Esophagus muscularis mucosa (tissue), 4 donors: ENCODE results near the gene MEX3C. TPM values are rescaled to one million over a fixed set of nuclear protein-coding genes. Genes with fewer than 3 reads are reported as not detected.
A peak's percentile ranks its signal among the peaks of the same experiment; 100 is the strongest.

Experiments
- DNase-seq: peaks from one replicate; pipeline ENCODE4 v3.0.0-alpha.2; 2017; ENCODE audit errors: extremely low spot score
- H3K27ac ChIP-seq, 4 donors: fragments of 200-600 bp; sonication (generic); replicated peaks in 1 of 4; 1 replicate in 3 of 4; 2 replicates in 1 of 4; pipeline ENCODE4 v1.5.1; 2016 to 2019; ENCODE audit warnings: mild to moderate bottlenecking in 1 of 4
- H3K27me3 ChIP-seq, 4 donors: fragments of 200-600 bp; sonication (generic); one replicate each; pipeline versions ENCODE4 v1.5.1 to v1.6.0; 2016 to 2019
- H3K36me3 ChIP-seq, 4 donors: fragments of 200-600 bp; sonication (generic); one replicate each; pipeline ENCODE4 v1.5.1; 2016 to 2019
- H3K4me1 ChIP-seq, 4 donors: fragments of 200-600 bp; sonication (generic); one replicate each; pipeline ENCODE4 v1.5.1; 2016 to 2019
- H3K4me3 ChIP-seq, 4 donors: fragments of 200-600 bp; sonication (generic); 1 replicate in 2 of 4; 2 replicates in 2 of 4; pipeline ENCODE4 v1.5.1; 2016 to 2019; ENCODE audit warnings: mild to moderate bottlenecking in 4 of 4, moderate library complexity in 1 of 4
- H3K9me3 ChIP-seq, 4 donors: fragments of 200-600 bp; sonication (generic); 1 replicate in 3 of 4; 2 replicates in 1 of 4; pipeline ENCODE4 v1.5.1; 2016 to 2019
- CTCF ChIP-seq, 3 experiments: fragments of 200-600 bp in 2 of 3; fragments of 450-650 bp in 1 of 3; sonication (generic) in 2 of 3; IDR thresholded peaks; one replicate each; pipeline ENCODE4 v1.5.1; 2017 to 2019; ENCODE audit warnings: antibody characterized with exemption in 3 of 3, mild to moderate bottlenecking in 2 of 3, moderate library complexity in 1 of 3
- EP300 ChIP-seq: sonication (generic); formaldehyde crosslinking; IDR thresholded peaks from one replicate; pipeline ENCODE4 v1.6.1; 2017; ENCODE audit warnings: antibody characterized with exemption
- POLR2A ChIP-seq: fragments of 450-650 bp; IDR thresholded peaks from one replicate; pipeline ENCODE4 v1.6.1; 2017; ENCODE audit warnings: antibody characterized with exemption, moderate library complexity, mild to moderate bottlenecking, low read depth
- POLR2AphosphoS5 ChIP-seq, 2 donors: sonication (generic); formaldehyde crosslinking; IDR thresholded peaks; one replicate each; pipeline ENCODE4 v1.6.1; 2017; ENCODE audit warnings: antibody characterized with exemption in 2 of 2
- WGBS: methylation state at CpG from one replicate; pipeline ENCODE4 v1.1.5; 2018; 5-methylcytosine and 5-hydroxymethylcytosine counted together
- intact Hi-C: fragments of 100-400 bp; cut with DNase I; formaldehyde crosslinking; loops from one replicate; pipeline ENCODE4 v1.15.1; 2023
- total RNA-seq, 4 donors: library from RNA; depleted of rRNA; stranded (reverse); fragments of >200 nt; gene quantifications; one replicate each; pipeline versions ENCODE4 v1.1.0 to v1.2.1, GENCODE V29; 2016

Gene MEX3C
- 10 to 100 TPM; 22.8 to 38.0 (median 30.3) TPM for total RNA-seq

GRCh38 chr18:51197661-51198424 is at the start of gene MEX3C:
Gene MEX3C, minus strand, starts transcription at chr18:51197681. Its CDS starts 361 bp downstream, at chr18:51197320.
- Histone ChIP-seq H3K27me3 (no peaks in the 10 kb centered on the region), H3K4me1 (peaks cover 21 to 37% (median 34%) of the 10 kb centered on the region in 4 donors), H3K9me3 (no peaks in the 10 kb centered on the region), H3K27ac (peak within 1 kb of the TSS; percentile 97 to 99 (median 98)), H3K36me3 (no peaks in the 10 kb centered on the region), H3K4me3 (peak within 1 kb of the TSS; percentile 69 to 91 (median 78))
- WGBS = 0% methylated on average over 48 of the region's 51 CpGs
- intact Hi-C loops = loop anchor here (10.0 kb wide), 4 partner anchors 123 to 913 kb away; partner anchors contain the start of genes CXXC1, ELAC1 and MBD1
- peak; percentile 100 for DNase-seq
- TF ChIP-seq POLR2A (no peak), EP300 (no peak), POLR2AphosphoS5 (IDR thresholded peaks at IDR 0.05) (peak; percentile 80 to 81), CTCF (IDR thresholded peaks at IDR 0.05) (peak in 2 of 3 experiments; percentile 22 to 36)

GRCh38 chr18:51241226-51241625 is 43.7 kb upstream of the MEX3C start:
- intact Hi-C loops = no loop called here
- H3K27ac ChIP-seq = no peak overlapping the region
- no peaks in the 10 kb centered on the region for H3K9me3 ChIP-seq
- no peaks in the 10 kb centered on the region for H3K27me3 ChIP-seq
- no peak overlapping the region for H3K4me3 ChIP-seq
- no peak for TF ChIP-seq POLR2AphosphoS5 (IDR thresholded peaks at IDR 0.05)
- no peak for TF ChIP-seq EP300
- no peak for TF ChIP-seq CTCF (IDR thresholded peaks at IDR 0.05)
- TF ChIP-seq POLR2A = no peak
- DNase-seq = no peak
- H3K4me1 ChIP-seq = peaks cover 0 to 3% (median 0%) of the 10 kb centered on the region in 4 donors
- WGBS = 80% methylated on average over 3 of the region's 3 CpGs
- H3K36me3 ChIP-seq = no peaks in the 10 kb centered on the region

- Histone ChIP-seq H3K4me3 (no peak overlapping the region), H3K27ac (no peak overlapping the region), H3K36me3 (no peaks in the 10 kb centered on the region), H3K4me1 (peaks cover 0 to 3% (median 0%) of the 10 kb centered on the region in 4 donors), H3K27me3 (no peaks in the 10 kb centered on the region), H3K9me3 (no peaks in the 10 kb centered on the region)
- 71% methylated on average over 2 of the region's 2 CpGs for WGBS
- TF ChIP-seq EP300 (no peak), POLR2AphosphoS5 (IDR thresholded peaks at IDR 0.05) (no peak), CTCF (IDR thresholded peaks at IDR 0.05) (no peak), POLR2A (no peak)
- DNase-seq = no peak
- intact Hi-C loops = no loop called here
Observed at GRCh38 chr18:51236225-51236624, 38.7 kb upstream of the MEX3C start.

- 47% methylated on average over 6 of the region's 6 CpGs for WGBS
- Histone ChIP-seq H3K27me3 (no peaks in the 10 kb centered on the region), H3K9me3 (no peaks in the 10 kb centered on the region)
Observed at GRCh38 chr18:51235009-51235789, 37.7 kb upstream of the MEX3C start.

More at GRCh38 chr18:51235009-51235789, 37.7 kb upstream of the MEX3C start:
- H3K4me3 ChIP-seq = no peak overlapping the region
- TF ChIP-seq POLR2AphosphoS5 (IDR thresholded peaks at IDR 0.05) = no peak
- TF ChIP-seq POLR2A = no peak
- no peak for TF ChIP-seq CTCF (IDR thresholded peaks at IDR 0.05)
- no peak for TF ChIP-seq EP300
- no peak for DNase-seq
- intact Hi-C loops = no loop called here
- no peak overlapping the region for H3K27ac ChIP-seq
- peaks cover 0 to 3% (median 0%) of the 10 kb centered on the region in 4 donors for H3K4me1 ChIP-seq
- no peaks in the 10 kb centered on the region for H3K36me3 ChIP-seq
